K562 (cell line): Measurements from ENCODE around the gene CD244. TPM values are rescaled to one million over a fixed set of nuclear protein-coding genes. Genes with fewer than 3 reads are reported as not detected.

Experiments
- ATAC-seq: fragments of 200-7000 bp; cut with Tn5 transposase; 3 replicates; pipeline ENCODE4 v1.9.1; 2020; ENCODE audit warnings: moderate library complexity
- BruUV-seq: library from RNA; stranded (reverse); fragments of 400-500 nt; replicated peaks from 2 replicates; lab custom pipeline; 2021; lab: Mats Ljungman, UMichigan
- CTCF ChIA-PET: fragments of 300-600 bp; formaldehyde crosslinking; extraction: SDS; loops from one replicate; lab custom pipeline; 2021; ENCODE audit warnings: low intra/inter-chr PET ratio; lab: Yijun Ruan, JAX
- POLR2A ChIA-PET: fragments of 300-600, 350-650 bp; sonication (Branson Sonifier 250); formaldehyde crosslinking; extraction: SDS; loops from one replicate; lab custom pipeline; 2021; ENCODE audit warnings: antibody characterized with exemption, inconsistent platforms; lab: Yijun Ruan, JAX
- DNase-seq, 4 experiments: peaks; one replicate each; pipeline versions ENCODE4 v3.0.0 to v3.0.0-alpha.2; 2011 to 2018; ENCODE audit warnings: low spot score in 3 of 4, mixed read lengths in 3 of 4; ENCODE audit errors: extremely low read depth in 1 of 4
- FAIRE-seq: peaks from 2 replicates; lab custom pipeline; 2011; peaks lifted over from hg19 to GRCh38; lab: Jason Lieb, UNC
- H2AFZ ChIP-seq: 2 replicates; pipeline ENCODE4 v1.6.0; 2011; ENCODE audit warnings: low read depth, low read length, control low read depth, inconsistent platforms
- H3K27ac ChIP-seq: fragments of 200-600 bp; 3 replicates; pipeline ENCODE4 v1.8.0; 2011; ENCODE audit warnings: low read depth, mild to moderate bottlenecking, control low read depth, inconsistent platforms, low read length, moderate library complexity, mixed read lengths; ENCODE audit errors: extremely low read depth
- H3K27me3 ChIP-seq, 2 experiments: fragments of 300-600 bp in 1 of 2; 2 replicates in 1 of 2; 3 replicates in 1 of 2; pipeline versions ENCODE4 v1.6.0 to v1.8.0; 2011; ENCODE audit warnings: inconsistent platforms in 2 of 2, low read length in 2 of 2, mild to moderate bottlenecking in 1 of 2, mixed read lengths in 1 of 2, moderate library complexity in 1 of 2; ENCODE audit not compliant: control insufficient read depth in 2 of 2, insufficient read depth in 2 of 2
- H3K36me3 ChIP-seq: fragments of 300-600 bp; 3 replicates; pipeline ENCODE4 v1.8.0; 2011; ENCODE audit warnings: mild to moderate bottlenecking, low read length, inconsistent platforms; ENCODE audit not compliant: control insufficient read depth, insufficient read depth
- H3K4me1 ChIP-seq, 2 experiments: fragments of 200-600 bp in 1 of 2; replicated peaks in 1 of 2; 2 replicates in 1 of 2; 3 replicates in 1 of 2; pipeline versions ENCODE4 v1.5.1 to v1.8.0; 2011; ENCODE audit warnings: inconsistent platforms in 2 of 2, low read length in 2 of 2, mild to moderate bottlenecking in 1 of 2, mixed read lengths in 1 of 2, moderate library complexity in 1 of 2; ENCODE audit not compliant: control insufficient read depth in 2 of 2, insufficient read depth in 2 of 2
- H3K4me2 ChIP-seq: 2 replicates; pipeline ENCODE4 v1.6.1; 2011; ENCODE audit warnings: low read length, control low read depth, inconsistent platforms, mixed read lengths; ENCODE audit not compliant: insufficient read depth
- H3K4me3 ChIP-seq: fragments of 200-600 bp; sonication (generic), shearing (Covaris generic); 2 replicates; pipeline ENCODE4 v1.5.1; 2016; ENCODE audit warnings: control low read depth, inconsistent platforms
- H3K79me2 ChIP-seq: fragments of 200-600 bp; 3 replicates; pipeline ENCODE4 v1.8.0; 2011; ENCODE audit warnings: low read length, inconsistent platforms; ENCODE audit not compliant: control insufficient read depth, insufficient read depth
- H3K9ac ChIP-seq, 2 experiments: 2 replicates each; pipeline versions ENCODE4 v1.6.0 to v1.6.1; 2011; ENCODE audit warnings: low read depth in 2 of 2, low read length in 2 of 2, control low read depth in 1 of 2, inconsistent platforms in 1 of 2, mild to moderate bottlenecking in 1 of 2, mixed read lengths in 1 of 2; ENCODE audit not compliant: insufficient read depth in 1 of 2
- H3K9me1 ChIP-seq: one replicate; pipeline ENCODE4 v1.6.0; 2011; ENCODE audit warnings: inconsistent platforms, mild to moderate bottlenecking, low read length, moderate library complexity; ENCODE audit not compliant: control insufficient read depth, insufficient read depth
- H3K9me3 ChIP-seq: replicated peaks from 2 replicates; pipeline ENCODE4 v1.5.1; 2011; ENCODE audit warnings: low read depth, low read length, inconsistent platforms; ENCODE audit not compliant: control insufficient read depth, insufficient read depth
- H4K20me1 ChIP-seq: replicated peaks from 2 replicates; pipeline ENCODE4 v1.6.1; 2011; ENCODE audit warnings: low read length, inconsistent platforms, mixed read lengths; ENCODE audit not compliant: control insufficient read depth, insufficient read depth
- ERF ChIP-seq: fragments of 450-650 bp; formaldehyde crosslinking; IDR thresholded peaks from 2 replicates; pipeline ENCODE4 v1.4.0; 2020; ENCODE audit warnings: mild to moderate bottlenecking, mixed read lengths
- FOXJ3 ChIP-seq: sonication (generic); formaldehyde crosslinking; IDR thresholded peaks from 2 replicates; pipeline ENCODE4 v1.4.0; 2020; ENCODE audit warnings: mild to moderate bottlenecking, missing genetic modification reagents
- MIER1 ChIP-seq: fragments of 450-650 bp; IDR thresholded peaks from 2 replicates; pipeline ENCODE4 v1.6.1; 2016; ENCODE audit warnings: antibody characterized with exemption, mild to moderate bottlenecking, low read depth
- NFYB ChIP-seq: IDR thresholded peaks from 2 replicates; pipeline ENCODE4 v1.6.1; 2011; ENCODE audit warnings: mild to moderate bottlenecking, moderate library complexity; ENCODE audit not compliant: insufficient read length; ENCODE audit errors: extremely low read depth
- PRMT5 ChIP-seq: sonication (generic); formaldehyde crosslinking; IDR thresholded peaks from 2 replicates; pipeline ENCODE4 v1.5.0; 2020; ENCODE audit warnings: missing genetic modification reagents
- ZNF311 ChIP-seq: fragments of 250-450 bp; sonication (Bioruptor Pico); IDR thresholded peaks from 2 replicates; pipeline ENCODE4 v1.4.0; 2020; ENCODE audit warnings: mild to moderate bottlenecking, moderate library complexity
- WGBS: fragments of 100-300 bp; shearing (Covaris generic); methylation state at CpG from one replicate; pipeline ENCODE4 v1.1.6; 2016; ENCODE audit warnings: low coverage, mixed read lengths; ENCODE audit not compliant: insufficient coverage; ENCODE audit errors: missing lambda C conversion rate; 5-methylcytosine and 5-hydroxymethylcytosine counted together
- in situ Hi-C: fragments of 300-500 bp; cut with MboI; formaldehyde crosslinking; loops from 4 replicates; pipeline ENCODE4 v1.15.0; 2018; ENCODE audit warnings: inconsistent platforms, mixed read lengths
- intact Hi-C: fragments of 100-400 bp; cut with micrococcal nuclease; formaldehyde crosslinking; loops from 2 replicates; pipeline ENCODE4 v1.14.2; 2022
- polyA plus RNA-seq, 8 experiments: library from polyadenylated mRNA; depleted of rRNA in 4 of 8; stranded (reverse) in 5 of 8; unstranded in 3 of 8; fragments of >200 nt; fragmentation: Nextera tagmentation in 2 of 8; fragmentation: Illumina TruSeq in 1 of 8; extraction: Ambion mirVana in 2 of 8; extraction: Trizol in 1 of 8; gene quantifications; 2 replicates each; pipeline versions ENCODE4 v1.2.1 to v1.2.3, GENCODE V29; 2011 to 2014; ENCODE audit warnings: inconsistent platforms in 1 of 8, missing spikeins in 1 of 8
- total RNA-seq, 7 experiments: library from RNA; depleted of rRNA in 6 of 7; stranded (reverse); fragments of >200 nt in 6 of 7; fragmentation: Illumina TruSeq in 2 of 7; extraction: Trizol in 2 of 7; gene quantifications; 2 replicates each; pipeline versions ENCODE4 v1.2.1 to v1.2.3, GENCODE V29; 2011 to 2021; ENCODE audit warnings: low replicate concordance in 1 of 7
- TF ChIP-seq, protein P1 (sequence below): fragments of 450-650 bp; formaldehyde crosslinking; IDR thresholded peaks from 2 replicates; pipeline ENCODE4 v1.4.0; 2020; ENCODE audit warnings: mild to moderate bottlenecking, moderate library complexity

Gene CD244
- total and polyA plus RNA-seq, 9 of the 15 experiments (the other 6 are each of a cell fraction or from before 2014, with no cell fraction given) = not detected

DNA sequence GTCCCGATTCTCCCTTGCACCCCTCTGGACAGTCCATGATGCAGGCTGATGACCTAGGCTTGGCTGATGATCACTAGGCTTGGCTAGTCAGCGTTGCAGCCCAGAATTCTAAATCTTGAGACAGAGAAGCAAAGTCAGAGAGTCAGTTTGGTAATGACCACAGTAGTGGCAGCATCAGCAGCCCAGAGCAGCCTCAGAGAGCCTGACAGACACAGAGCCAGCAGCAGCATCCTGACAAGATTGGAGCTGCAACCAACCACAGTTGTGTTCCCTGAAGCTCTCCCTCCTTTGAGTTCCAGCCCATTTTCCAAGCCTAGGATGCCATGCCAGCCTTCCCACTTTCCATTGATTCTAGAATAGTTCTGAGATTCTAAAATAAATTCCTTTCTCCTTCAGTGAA lies 39.1 kb upstream of the CD244 start:
- Histone ChIP-seq H4K20me1 (no peaks in the 10 kb centered on the region), H3K27ac (no peak overlapping the region), H3K79me2 (no peaks in the 10 kb centered on the region), H3K36me3 (no peaks in the 10 kb centered on the region), H3K4me1 (no peaks in the 10 kb centered on the region), H3K4me3 (no peak overlapping the region), H3K27me3 (peaks cover 0 to 8% of the 10 kb centered on the region in 2 experiments; a peak in 2 of 5 replicates), H3K4me2 (no peak overlapping the region), H3K9me1 (no peaks in the 10 kb centered on the region), H3K9me3 (no peaks in the 10 kb centered on the region), H3K9ac (no peak overlapping the region), H2AFZ (no peak overlapping the region)
- ChIA-PET POLR2A (no interaction called here), CTCF (interaction anchor here (0.6 kb wide), 1 partner anchor 19 kb away, joined by 3 read pairs; no protein-coding TSS in a partner anchor)
- intact Hi-C loops = no loop called here
- in situ Hi-C loops = no loop called here
- no peak for TF ChIP-seq ZNF311
- TF ChIP-seq, protein P1, sequence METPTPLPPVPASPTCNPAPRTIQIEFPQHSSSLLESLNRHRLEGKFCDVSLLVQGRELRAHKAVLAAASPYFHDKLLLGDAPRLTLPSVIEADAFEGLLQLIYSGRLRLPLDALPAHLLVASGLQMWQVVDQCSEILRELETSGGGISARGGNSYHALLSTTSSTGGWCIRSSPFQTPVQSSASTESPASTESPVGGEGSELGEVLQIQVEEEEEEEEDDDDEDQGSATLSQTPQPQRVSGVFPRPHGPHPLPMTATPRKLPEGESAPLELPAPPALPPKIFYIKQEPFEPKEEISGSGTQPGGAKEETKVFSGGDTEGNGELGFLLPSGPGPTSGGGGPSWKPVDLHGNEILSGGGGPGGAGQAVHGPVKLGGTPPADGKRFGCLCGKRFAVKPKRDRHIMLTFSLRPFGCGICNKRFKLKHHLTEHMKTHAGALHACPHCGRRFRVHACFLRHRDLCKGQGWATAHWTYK = no peak
- TF ChIP-seq FOXJ3 (CRISPR knock-in tag) = no peak
- TF ChIP-seq ERF (CRISPR knock-in tag) = no peak
- TF ChIP-seq PRMT5 (CRISPR knock-in tag) = no peak
- no peak for TF ChIP-seq MIER1
- no peak for TF ChIP-seq NFYB
- DNase-seq (no peak), FAIRE-seq (no peak), ATAC-seq (no peak)
- WGBS = 0% methylated on average over 2 of the region's 2 CpGs
- no TSS peak for BruUV-seq
